NT2/D1 (cell line): ENCODE results near the gene ADGRF1.

Experiments
- DNase-seq: peaks from one replicate; pipeline ENCODE4 v3.0.0-alpha.2; 2011; ENCODE audit warnings: low read depth, low spot score
- H3K27me3 ChIP-seq: 2 replicates; pipeline ENCODE4 v1.6.0; 2011; ENCODE audit warnings: mild to moderate bottlenecking; ENCODE audit not compliant: insufficient read length, insufficient read depth
- H3K36me3 ChIP-seq: 2 replicates; pipeline ENCODE4 v1.6.1; 2011; ENCODE audit warnings: mild to moderate bottlenecking, low read length, mixed read lengths; ENCODE audit not compliant: insufficient read depth, insufficient read length
- H3K4me1 ChIP-seq: 2 replicates; pipeline ENCODE4 v1.5.1; 2011; ENCODE audit not compliant: insufficient read depth, insufficient read length
- H3K4me3 ChIP-seq: 2 replicates; pipeline ENCODE4 v1.5.1; 2011; ENCODE audit warnings: low read depth; ENCODE audit not compliant: insufficient read length
- H3K9ac ChIP-seq: 2 replicates; pipeline ENCODE4 v1.6.0; 2011; ENCODE audit warnings: low read depth; ENCODE audit not compliant: insufficient read length
- H3K9me3 ChIP-seq: 2 replicates; pipeline ENCODE4 v1.5.1; 2011; ENCODE audit warnings: mild to moderate bottlenecking, low read length; ENCODE audit not compliant: insufficient read depth
- SUZ12 ChIP-seq: IDR thresholded peaks from 2 replicates; pipeline ENCODE4 v1.6.1; 2011; ENCODE audit not compliant: insufficient read length, insufficient read depth; ENCODE audit errors: extremely low read depth
- YY1 ChIP-seq: IDR thresholded peaks from 2 replicates; pipeline ENCODE4 v1.6.1; 2011; ENCODE audit not compliant: insufficient read length, insufficient read depth
- ZNF274 ChIP-seq: IDR thresholded peaks from 2 replicates; pipeline ENCODE4 v1.6.1; 2011; ENCODE audit warnings: mild to moderate bottlenecking, low read depth, low read length

Gene ADGRF1

GRCh38 chr6:47079638-47080037, 37.5 kb upstream of the ADGRF1 start:
- Histone ChIP-seq H3K9me3 (no peaks in the 10 kb centered on the region), H3K4me1 (no peaks in the 10 kb centered on the region), H3K9ac (no peak overlapping the region), H3K36me3 (no peaks in the 10 kb centered on the region), H3K27me3 (no peaks in the 10 kb centered on the region), H3K4me3 (no peak overlapping the region)
- TF ChIP-seq ZNF274, result no peak
- no peak for TF ChIP-seq YY1
- no peak for TF ChIP-seq SUZ12
- no peak for DNase-seq

- Histone ChIP-seq H3K9me3 (no peaks in the 10 kb centered on the region), H3K36me3 (no peaks in the 10 kb centered on the region), H3K9ac (no peak overlapping the region), H3K4me3 (no peak overlapping the region), H3K27me3 (no peaks in the 10 kb centered on the region), H3K4me1 (no peaks in the 10 kb centered on the region)
- no peak for TF ChIP-seq ZNF274
- TF ChIP-seq SUZ12, result no peak
- no peak for TF ChIP-seq YY1
- no peak for DNase-seq
These were observed 36.9 kb upstream of the ADGRF1 start for GRCh38 chr6:47078991-47079390.

- no peaks in the 10 kb centered on the region for H3K4me1 ChIP-seq
- H3K9me3 ChIP-seq, result no peaks in the 10 kb centered on the region
- no peaks in the 10 kb centered on the region for H3K36me3 ChIP-seq
- DNase-seq, result no peak
- no peak for TF ChIP-seq SUZ12
- TF ChIP-seq YY1, result no peak
- no peak for TF ChIP-seq ZNF274
- no peaks in the 10 kb centered on the region for H3K27me3 ChIP-seq
- H3K9ac ChIP-seq, result no peak overlapping the region
- no peak overlapping the region for H3K4me3 ChIP-seq
These were observed 34.6 kb upstream of the ADGRF1 start for GRCh38 chr6:47076422-47077344.

DNA sequence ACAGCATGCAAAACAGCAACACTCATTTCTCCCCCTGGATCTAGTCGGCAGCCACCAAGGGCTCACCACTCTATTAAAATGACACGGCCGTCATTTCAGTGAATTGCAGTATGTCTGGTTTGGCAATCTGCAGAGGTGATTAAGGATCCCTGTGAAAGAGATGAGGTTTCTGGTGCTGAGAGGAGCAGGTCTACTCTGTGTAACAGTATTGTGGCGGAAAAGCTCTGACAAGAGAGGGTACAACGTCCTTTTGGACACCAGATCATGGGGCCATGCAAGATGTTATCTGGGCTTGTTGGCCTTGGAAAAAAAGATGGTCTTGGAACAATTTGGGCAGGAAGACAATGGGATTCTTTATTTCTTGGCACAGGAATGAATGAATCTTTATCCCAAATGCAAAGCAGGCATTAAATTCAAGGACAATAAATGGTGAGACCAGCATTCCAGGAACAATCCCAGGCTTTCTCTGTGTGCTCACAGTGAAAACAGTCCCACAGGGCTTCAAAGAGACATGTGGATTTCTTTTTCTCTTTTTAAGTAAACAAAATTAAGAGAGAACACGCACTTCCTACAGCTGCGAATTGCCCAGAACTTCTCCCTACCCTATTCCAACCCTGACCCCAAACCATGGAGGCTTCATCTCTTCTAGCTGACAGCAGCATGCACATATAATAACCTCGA, 33.7 kb upstream of the ADGRF1 start:
- H3K9me3 ChIP-seq, result no peaks in the 10 kb centered on the region
- DNase-seq, result no peak
- no peak overlapping the region for H3K9ac ChIP-seq
- H3K36me3 ChIP-seq, result no peaks in the 10 kb centered on the region
- no peaks in the 10 kb centered on the region for H3K4me1 ChIP-seq
- no peak overlapping the region for H3K4me3 ChIP-seq
- TF ChIP-seq YY1 (no peak), ZNF274 (no peak)
- no peaks in the 10 kb centered on the region for H3K27me3 ChIP-seq

DNA sequence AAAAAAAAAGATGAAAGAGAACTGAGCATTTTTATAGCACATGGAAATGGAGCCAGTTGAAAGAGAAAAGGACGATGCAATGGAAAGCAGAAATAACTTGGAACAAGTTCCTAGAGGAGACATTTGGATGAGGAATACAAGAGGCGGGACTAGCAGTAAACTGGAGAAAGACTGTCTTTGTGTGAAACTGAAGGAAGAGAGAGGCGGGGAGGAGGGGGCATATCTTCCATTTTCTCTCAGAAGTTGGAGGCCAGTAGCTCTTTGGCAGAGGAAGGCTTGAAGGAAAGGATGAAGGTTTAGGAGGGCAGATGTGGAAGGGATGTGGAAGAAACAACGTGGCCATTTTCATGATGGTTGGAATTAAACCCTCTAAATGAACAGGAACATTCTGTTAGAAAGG, 33.0 kb upstream of the ADGRF1 start:
- H3K9ac ChIP-seq, result no peak overlapping the region
- no peak for TF ChIP-seq SUZ12
- no peak for TF ChIP-seq ZNF274
- TF ChIP-seq YY1, result no peak
- no peaks in the 10 kb centered on the region for H3K27me3 ChIP-seq
- no peaks in the 10 kb centered on the region for H3K36me3 ChIP-seq
- H3K9me3 ChIP-seq, result no peaks in the 10 kb centered on the region
- no peak overlapping the region for H3K4me3 ChIP-seq
- H3K4me1 ChIP-seq, result no peaks in the 10 kb centered on the region
- DNase-seq, result no peak

DNA sequence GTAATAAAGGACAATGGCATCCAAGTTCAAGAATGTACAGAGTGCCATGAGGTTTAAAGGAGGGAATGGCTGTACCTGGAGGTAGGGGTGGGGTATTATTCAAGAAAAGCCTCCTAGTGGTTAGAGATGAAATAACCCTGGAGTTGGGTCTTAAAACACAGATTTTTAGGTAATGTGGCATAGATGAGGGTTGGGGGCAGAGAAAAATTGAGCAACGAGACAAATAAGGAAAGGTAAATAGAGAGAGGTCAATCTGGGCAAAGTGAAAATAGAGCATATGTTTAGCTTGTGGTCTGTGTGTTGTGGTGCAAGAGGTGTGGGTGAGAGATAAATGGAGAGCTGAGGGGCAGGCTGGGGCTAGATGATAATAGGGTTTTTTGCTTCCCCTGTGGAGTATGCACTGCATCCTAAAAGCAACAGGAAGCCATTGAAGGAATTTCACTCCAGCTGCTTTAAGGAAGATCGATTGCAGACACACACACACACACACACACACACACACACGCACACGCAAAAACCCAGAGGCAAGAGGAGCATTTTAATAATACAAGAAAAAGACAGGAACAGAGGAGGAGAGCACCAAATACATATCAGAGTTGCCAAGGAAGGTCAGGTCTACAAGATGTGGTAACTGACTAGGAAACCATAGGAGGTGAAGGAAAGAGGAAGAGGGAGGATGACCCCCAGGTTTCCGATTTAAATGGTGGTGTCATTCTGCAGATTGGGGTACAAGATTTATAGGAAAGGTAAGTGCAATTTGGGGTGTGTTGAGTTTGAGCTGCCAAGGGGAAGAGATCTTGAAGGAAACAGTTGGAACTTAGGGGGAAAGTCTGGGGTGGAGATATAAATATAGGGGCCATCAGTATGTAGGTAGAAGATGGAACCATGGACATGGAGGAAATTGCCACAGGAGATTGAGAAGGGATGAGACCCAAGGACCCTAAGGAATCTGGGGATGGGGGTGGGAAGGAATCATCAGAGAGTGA, 31.3 kb upstream of the ADGRF1 start:
- H3K4me3 ChIP-seq, result no peak overlapping the region
- no peaks in the 10 kb centered on the region for H3K9me3 ChIP-seq
- TF ChIP-seq ZNF274 (no peak), YY1 (no peak), SUZ12 (no peak)
- no peak for DNase-seq
- no peak overlapping the region for H3K9ac ChIP-seq
- H3K27me3 ChIP-seq, result no peaks in the 10 kb centered on the region
- no peaks in the 10 kb centered on the region for H3K4me1 ChIP-seq
- H3K36me3 ChIP-seq, result no peaks in the 10 kb centered on the region

- no peak for TF ChIP-seq SUZ12
- Histone ChIP-seq H3K4me1 (no peaks in the 10 kb centered on the region), H3K9me3 (no peaks in the 10 kb centered on the region), H3K9ac (no peak overlapping the region), H3K36me3 (no peaks in the 10 kb centered on the region), H3K27me3 (no peaks in the 10 kb centered on the region), H3K4me3 (no peak overlapping the region)
- DNase-seq, result no peak
These were observed 30.5 kb upstream of the ADGRF1 start for GRCh38 chr6:47072667-47073066.
